ENCODE measurements around the gene TRHDE. TPM values are rescaled to one million over a fixed set of nuclear protein-coding genes. Genes with fewer than 3 reads are reported as not detected.

Gene TRHDE
- total RNA-seq, 1 experiment from 2014 or later, result not detected

DNA sequence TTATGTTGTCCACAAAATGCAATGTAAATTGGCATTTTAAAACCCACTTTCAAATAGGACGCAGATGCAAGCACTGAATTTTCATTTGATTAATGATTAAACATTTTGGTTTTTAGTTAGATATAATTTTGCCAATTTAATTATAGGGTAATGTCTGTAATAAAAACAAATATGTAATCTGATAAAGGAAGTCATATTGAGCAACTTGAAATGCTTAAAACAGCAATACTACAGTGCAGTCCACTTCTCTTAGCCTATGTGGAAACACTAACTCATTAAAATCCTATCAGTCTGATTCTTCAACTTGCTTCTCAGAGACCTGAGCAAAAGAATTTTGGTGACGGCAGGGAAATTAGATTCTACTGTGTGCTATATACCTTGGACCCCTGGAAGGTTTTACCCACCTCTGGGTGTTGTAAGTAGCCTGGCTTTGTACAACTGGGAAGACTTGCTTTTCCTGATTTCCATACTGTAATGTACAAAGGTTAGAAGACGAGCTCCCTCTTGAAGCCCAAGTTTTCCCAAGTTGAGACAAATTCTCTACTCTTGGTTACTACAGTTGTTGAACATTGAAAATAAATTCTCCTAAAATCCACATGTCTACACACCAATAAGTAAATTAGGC is 4.1 kb downstream of the TRHDE start:
- H3K9me3 ChIP-seq, result no peaks in the 10 kb centered on the region
- no peak for TF ChIP-seq CTCF (IDR thresholded peaks at IDR 0.05; ENCODE audit: insufficient read depth in 1 of 2, low read depth in 1 of 2, low read length in 1 of 2, severe bottlenecking in 1 of 2, unreplicated experiment in 1 of 2)
- H3K4me1 ChIP-seq, result no peaks in the 10 kb centered on the region
- H3K9me3 Mint-ChIP-seq (ENCODE audit: unreplicated experiment), result no peaks in the 10 kb centered on the region
- BruUV-seq (replicated peaks), result no TSS peak
- DNase-seq, result no peak
- H3K27me3 Mint-ChIP-seq (ENCODE audit: insufficient read depth, unreplicated experiment), result peaks cover 3% of the 10 kb centered on the region
- intact Hi-C loops (cut with micrococcal nuclease; ENCODE audit: unreplicated experiment), result no loop called here
- no peak overlapping the region for H3K27ac Mint-ChIP-seq (ENCODE audit: unreplicated experiment)
- no peak overlapping the region for H3K4me3 Mint-ChIP-seq (ENCODE audit: unreplicated experiment)
- H3K36me3 ChIP-seq (ENCODE audit: control insufficient read depth, insufficient read depth, low read length), result no peaks in the 10 kb centered on the region
- ChIA-PET POLR2A (no interaction called here), CTCF (no interaction called here)
- no peaks in the 10 kb centered on the region for H3K36me3 Mint-ChIP-seq (ENCODE audit: insufficient read depth, unreplicated experiment)
- no peaks in the 10 kb centered on the region for H3K27me3 ChIP-seq (replicated peaks; ENCODE audit: control insufficient read depth, insufficient read depth, low read length)
- no peaks in the 10 kb centered on the region for H3K4me1 Mint-ChIP-seq (ENCODE audit: low read depth, unreplicated experiment)
- no peak overlapping the region for H3K4me3 ChIP-seq (ENCODE audit: low read depth, low read length)

- no peak overlapping the region for H3K27ac Mint-ChIP-seq (ENCODE audit: unreplicated experiment)
- H3K9me3 Mint-ChIP-seq (ENCODE audit: unreplicated experiment), result no peaks in the 10 kb centered on the region
- Histone ChIP-seq H3K9me3 (no peaks in the 10 kb centered on the region), H3K4me1 (no peaks in the 10 kb centered on the region), H3K36me3 (ENCODE audit: control insufficient read depth, insufficient read depth, low read length) (no peaks in the 10 kb centered on the region), H3K27me3 (replicated peaks; ENCODE audit: control insufficient read depth, insufficient read depth, low read length) (no peaks in the 10 kb centered on the region), H3K4me3 (ENCODE audit: low read depth, low read length) (no peak overlapping the region)
- POLR2A ChIA-PET, result no interaction called here
- DNase-seq, result no peak
- no TSS peak for BruUV-seq (replicated peaks)
- no peak for TF ChIP-seq CTCF (IDR thresholded peaks at IDR 0.05; ENCODE audit: insufficient read depth in 1 of 2, low read depth in 1 of 2, low read length in 1 of 2, severe bottlenecking in 1 of 2, unreplicated experiment in 1 of 2)
- no peak overlapping the region for H3K4me3 Mint-ChIP-seq (ENCODE audit: unreplicated experiment)
- CTCF ChIA-PET, result no interaction called here
- H3K4me1 Mint-ChIP-seq (ENCODE audit: low read depth, unreplicated experiment), result no peaks in the 10 kb centered on the region
- H3K27me3 Mint-ChIP-seq (ENCODE audit: insufficient read depth, unreplicated experiment), result peaks cover 3% of the 10 kb centered on the region
- H3K36me3 Mint-ChIP-seq (ENCODE audit: insufficient read depth, unreplicated experiment), result no peaks in the 10 kb centered on the region
- intact Hi-C loops (cut with micrococcal nuclease; ENCODE audit: unreplicated experiment), result no loop called here
These were observed 5.2 kb downstream of the TRHDE start for GRCh38 chr12:72277415-72277814.

DNA sequence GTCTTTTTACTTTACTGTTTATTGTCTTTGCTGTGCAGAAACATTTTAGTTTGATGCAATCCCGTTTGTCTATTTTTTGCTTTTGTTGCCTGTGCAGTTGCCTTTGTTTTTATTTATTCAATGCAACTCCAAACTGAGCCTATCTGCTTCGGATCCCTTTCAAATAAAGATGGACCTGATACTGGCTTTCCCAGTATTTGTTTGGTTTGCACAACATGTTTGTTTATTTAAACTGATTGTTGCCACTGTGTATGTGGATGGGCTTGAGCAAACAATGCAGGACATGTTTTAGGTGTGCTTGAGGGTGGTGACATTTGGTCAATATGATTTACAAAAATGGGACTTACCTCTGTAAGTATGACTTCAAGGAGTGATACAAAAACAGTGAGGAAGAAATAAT is 6.7 kb downstream of the TRHDE start:
- no peaks in the 10 kb centered on the region for H3K27me3 ChIP-seq (replicated peaks; ENCODE audit: control insufficient read depth, insufficient read depth, low read length)
- no peaks in the 10 kb centered on the region for H3K36me3 ChIP-seq (ENCODE audit: control insufficient read depth, insufficient read depth, low read length)
- no peaks in the 10 kb centered on the region for H3K4me1 ChIP-seq
- Mint-ChIP-seq H3K4me1 (ENCODE audit: low read depth, unreplicated experiment) (no peaks in the 10 kb centered on the region), H3K36me3 (ENCODE audit: insufficient read depth, unreplicated experiment) (no peaks in the 10 kb centered on the region), H3K27me3 (ENCODE audit: insufficient read depth, unreplicated experiment) (peaks cover 3% of the 10 kb centered on the region), H3K27ac (ENCODE audit: unreplicated experiment) (no peak overlapping the region), H3K9me3 (ENCODE audit: unreplicated experiment) (no peaks in the 10 kb centered on the region), H3K4me3 (ENCODE audit: unreplicated experiment) (no peak overlapping the region)
- ChIA-PET POLR2A (no interaction called here), CTCF (no interaction called here)
- TF ChIP-seq CTCF (IDR thresholded peaks at IDR 0.05; ENCODE audit: insufficient read depth in 1 of 2, low read depth in 1 of 2, low read length in 1 of 2, severe bottlenecking in 1 of 2, unreplicated experiment in 1 of 2), result no peak
- no TSS peak for BruUV-seq (replicated peaks)
- H3K4me3 ChIP-seq (ENCODE audit: low read depth, low read length), result no peak overlapping the region
- intact Hi-C loops (cut with micrococcal nuclease; ENCODE audit: unreplicated experiment), result no loop called here
- no peak for DNase-seq
- no peaks in the 10 kb centered on the region for H3K9me3 ChIP-seq

All from Caco-2 (cell line).